Upper lobe of right lung (tissue), 1 donor: ENCODE measurements around the gene CLSTN2. TPM values are rescaled to one million over a fixed set of nuclear protein-coding genes. Genes with fewer than 3 reads are reported as not detected.

Source experiments
- ATAC-seq: fragments of 200-7000 bp; cut with Tn5 transposase; one replicate; pipeline ENCODE4 v1.9.1; 2020; ENCODE audit warnings: mild to moderate bottlenecking, moderate library complexity
- DNase-seq: peaks from one replicate; pipeline ENCODE4 v3.0.0-alpha.2; 2020
- H3K27ac ChIP-seq: fragments of 200-600 bp; one replicate; pipeline ENCODE4 v1.8.0; 2022
- H3K27me3 ChIP-seq: fragments of 200-600 bp; one replicate; pipeline ENCODE4 v1.8.0; 2022; ENCODE audit warnings: mild to moderate bottlenecking
- H3K36me3 ChIP-seq: fragments of 200-600 bp; one replicate; pipeline ENCODE4 v1.8.0; 2022
- H3K4me1 ChIP-seq: fragments of 200-600 bp; one replicate; pipeline ENCODE4 v1.8.0; 2022
- H3K4me3 ChIP-seq: fragments of 200-600 bp; one replicate; pipeline ENCODE4 v1.8.0; 2022; ENCODE audit warnings: mild to moderate bottlenecking
- H3K9me3 ChIP-seq: fragments of 200-600 bp; one replicate; pipeline ENCODE4 v1.8.0; 2022
- intact Hi-C: fragments of 100-400 bp; cut with DNase I; formaldehyde crosslinking; loops from one replicate; pipeline ENCODE4 v1.11.0; 2022
- total RNA-seq: library from RNA; stranded (reverse); fragmentation: NEBNext Ultra II Directional; extraction: Animal tissue kit (Norgen Biotek cat#: 25700); gene quantifications from one replicate; pipeline ENCODE4 v1.2.1, GENCODE V29; 2021
- TF ChIP-seq, protein P1 (sequence below): fragments of 200-600 bp; IDR thresholded peaks from one replicate; pipeline ENCODE4 v1.8.0; 2022; ENCODE audit warnings: antibody characterized with exemption
- donor health status: DM: no; HTN: yes; CAD: no; lungs with severe emphysema.

The CLSTN2 gene
- total RNA-seq, 1 donor from 2014 or later, result 3.0 TPM

DNA sequence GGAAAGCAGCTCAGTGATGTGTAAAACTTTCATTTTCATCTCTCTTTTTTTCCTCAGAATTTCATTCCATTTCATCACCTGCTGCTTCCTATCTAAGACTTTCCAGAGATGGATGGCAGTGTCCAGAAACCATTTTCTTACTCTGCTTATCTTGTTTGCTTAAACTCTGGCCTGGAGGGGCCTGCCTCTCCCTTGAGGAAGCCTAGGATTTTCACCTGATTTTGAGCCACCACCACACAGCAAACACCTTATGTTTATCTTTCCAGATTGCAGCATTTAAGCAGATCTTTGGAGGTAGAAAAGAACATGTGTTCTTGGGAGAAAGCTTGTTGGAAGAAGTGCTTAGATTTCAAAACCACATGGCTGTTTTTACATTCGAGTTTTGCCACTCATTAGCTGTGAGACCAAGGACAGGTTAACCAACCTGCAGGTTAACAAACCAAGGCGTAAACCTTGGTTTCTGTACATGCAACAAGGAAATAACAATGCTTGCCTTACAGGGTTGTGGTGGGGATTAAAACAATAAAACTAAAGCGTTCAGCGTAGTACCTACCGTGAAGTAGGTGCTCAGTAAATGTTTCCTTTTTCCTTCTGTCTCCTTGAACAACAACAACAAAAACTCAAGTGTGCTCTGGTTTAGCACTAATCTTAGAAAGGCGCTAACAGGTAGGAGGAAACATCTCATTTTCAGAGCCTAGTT, 120.3 kb downstream of the CLSTN2 start:
- H3K4me1 ChIP-seq, result no peaks in the 10 kb centered on the region
- H3K4me3 ChIP-seq, result no peak overlapping the region
- H3K27me3 ChIP-seq, result no peaks in the 10 kb centered on the region
- H3K36me3 ChIP-seq, result no peaks in the 10 kb centered on the region
- H3K27ac ChIP-seq, result no peak overlapping the region
- ATAC-seq (no peak), DNase-seq (no peak)
- intact Hi-C loops, result no loop called here
- TF ChIP-seq, protein P1, sequence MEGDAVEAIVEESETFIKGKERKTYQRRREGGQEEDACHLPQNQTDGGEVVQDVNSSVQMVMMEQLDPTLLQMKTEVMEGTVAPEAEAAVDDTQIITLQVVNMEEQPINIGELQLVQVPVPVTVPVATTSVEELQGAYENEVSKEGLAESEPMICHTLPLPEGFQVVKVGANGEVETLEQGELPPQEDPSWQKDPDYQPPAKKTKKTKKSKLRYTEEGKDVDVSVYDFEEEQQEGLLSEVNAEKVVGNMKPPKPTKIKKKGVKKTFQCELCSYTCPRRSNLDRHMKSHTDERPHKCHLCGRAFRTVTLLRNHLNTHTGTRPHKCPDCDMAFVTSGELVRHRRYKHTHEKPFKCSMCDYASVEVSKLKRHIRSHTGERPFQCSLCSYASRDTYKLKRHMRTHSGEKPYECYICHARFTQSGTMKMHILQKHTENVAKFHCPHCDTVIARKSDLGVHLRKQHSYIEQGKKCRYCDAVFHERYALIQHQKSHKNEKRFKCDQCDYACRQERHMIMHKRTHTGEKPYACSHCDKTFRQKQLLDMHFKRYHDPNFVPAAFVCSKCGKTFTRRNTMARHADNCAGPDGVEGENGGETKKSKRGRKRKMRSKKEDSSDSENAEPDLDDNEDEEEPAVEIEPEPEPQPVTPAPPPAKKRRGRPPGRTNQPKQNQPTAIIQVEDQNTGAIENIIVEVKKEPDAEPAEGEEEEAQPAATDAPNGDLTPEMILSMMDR, result no peak
- no peaks in the 10 kb centered on the region for H3K9me3 ChIP-seq

DNA sequence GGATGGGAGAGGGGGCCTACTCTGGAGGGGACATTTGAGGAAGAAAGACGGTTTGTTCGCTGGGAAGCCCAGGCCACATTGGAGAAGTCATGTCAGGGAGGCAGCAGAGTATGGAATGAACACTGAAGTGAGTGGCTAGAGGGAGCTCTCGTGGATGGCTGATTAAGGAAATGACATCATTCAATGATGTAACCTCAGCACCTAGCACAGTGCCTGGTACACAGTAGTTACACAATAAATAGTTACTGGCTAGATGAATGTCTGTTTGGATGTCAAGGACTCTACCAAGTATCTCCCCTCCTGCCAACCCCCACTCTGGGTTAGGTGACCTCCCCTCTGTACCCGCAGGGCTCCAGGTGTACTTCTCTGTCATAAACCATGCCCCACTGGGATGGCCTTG, 121.1 kb downstream of the CLSTN2 start:
- Histone ChIP-seq H3K36me3 (no peaks in the 10 kb centered on the region), H3K4me1 (no peaks in the 10 kb centered on the region), H3K9me3 (no peaks in the 10 kb centered on the region), H3K27me3 (no peaks in the 10 kb centered on the region), H3K27ac (no peak overlapping the region), H3K4me3 (no peak overlapping the region)
- intact Hi-C loops, result no loop called here
- TF ChIP-seq, protein P1, result no peak
- DNase-seq (no peak), ATAC-seq (no peak)

- no peaks in the 10 kb centered on the region for H3K27me3 ChIP-seq
- ATAC-seq (no peak), DNase-seq (no peak)
- no peaks in the 10 kb centered on the region for H3K9me3 ChIP-seq
- H3K27ac ChIP-seq, result no peak overlapping the region
- no peaks in the 10 kb centered on the region for H3K4me1 ChIP-seq
- TF ChIP-seq, protein P1, result no peak
- no peaks in the 10 kb centered on the region for H3K36me3 ChIP-seq
- intact Hi-C loops, result no loop called here
- H3K4me3 ChIP-seq, result no peak overlapping the region
Measured at GRCh38 chr3:140061211-140061610, 126.2 kb downstream of the CLSTN2 start.

- no peaks in the 10 kb centered on the region for H3K4me1 ChIP-seq
- no peaks in the 10 kb centered on the region for H3K9me3 ChIP-seq
- no peaks in the 10 kb centered on the region for H3K36me3 ChIP-seq
- ATAC-seq, result no peak
- H3K27ac ChIP-seq, result no peak overlapping the region
- no peak overlapping the region for H3K4me3 ChIP-seq
- DNase-seq, result no peak
- H3K27me3 ChIP-seq, result no peaks in the 10 kb centered on the region
- TF ChIP-seq, protein P1, result no peak
- intact Hi-C loops, result no loop called here
Measured at GRCh38 chr3:140062461-140062860, 127.5 kb downstream of the CLSTN2 start.

GRCh38 chr3:140067487-140067886, 132.5 kb downstream of the CLSTN2 start:
- ATAC-seq, result no peak
- Histone ChIP-seq H3K4me1 (no peaks in the 10 kb centered on the region), H3K27me3 (no peaks in the 10 kb centered on the region), H3K4me3 (no peak overlapping the region), H3K9me3 (no peaks in the 10 kb centered on the region), H3K36me3 (no peaks in the 10 kb centered on the region), H3K27ac (no peak overlapping the region)
- intact Hi-C loops, result no loop called here
- no peak for DNase-seq
- TF ChIP-seq, protein P1, result no peak
